ENCODE results near the gene KCNK17. TPM values are rescaled to one million over a fixed set of nuclear protein-coding genes. Genes with fewer than 3 reads are reported as not detected.

Gene KCNK17
- total RNA-seq, 1 experiment from 2014 or later: not detected

DNA sequence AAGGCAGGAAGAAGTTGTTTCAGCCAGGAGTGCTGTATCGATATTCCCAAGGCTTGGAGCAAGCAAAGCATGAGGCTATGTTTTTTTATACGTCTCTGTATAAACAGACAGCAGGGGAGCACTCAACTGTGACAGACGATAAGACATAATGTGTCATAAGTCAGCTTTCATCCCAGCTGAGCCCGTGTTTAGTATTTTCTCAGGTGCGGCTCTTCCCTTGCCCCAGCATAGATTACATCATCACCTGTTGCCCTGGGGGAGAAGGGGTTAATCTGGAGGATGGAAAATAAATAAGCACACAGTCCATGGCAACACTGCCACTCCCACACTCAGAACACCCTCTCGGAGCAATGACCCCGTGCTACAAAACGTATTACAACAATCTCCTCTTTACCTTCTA, 62.8 kb downstream of the KCNK17 start:
- TF ChIP-seq, protein P1, sequence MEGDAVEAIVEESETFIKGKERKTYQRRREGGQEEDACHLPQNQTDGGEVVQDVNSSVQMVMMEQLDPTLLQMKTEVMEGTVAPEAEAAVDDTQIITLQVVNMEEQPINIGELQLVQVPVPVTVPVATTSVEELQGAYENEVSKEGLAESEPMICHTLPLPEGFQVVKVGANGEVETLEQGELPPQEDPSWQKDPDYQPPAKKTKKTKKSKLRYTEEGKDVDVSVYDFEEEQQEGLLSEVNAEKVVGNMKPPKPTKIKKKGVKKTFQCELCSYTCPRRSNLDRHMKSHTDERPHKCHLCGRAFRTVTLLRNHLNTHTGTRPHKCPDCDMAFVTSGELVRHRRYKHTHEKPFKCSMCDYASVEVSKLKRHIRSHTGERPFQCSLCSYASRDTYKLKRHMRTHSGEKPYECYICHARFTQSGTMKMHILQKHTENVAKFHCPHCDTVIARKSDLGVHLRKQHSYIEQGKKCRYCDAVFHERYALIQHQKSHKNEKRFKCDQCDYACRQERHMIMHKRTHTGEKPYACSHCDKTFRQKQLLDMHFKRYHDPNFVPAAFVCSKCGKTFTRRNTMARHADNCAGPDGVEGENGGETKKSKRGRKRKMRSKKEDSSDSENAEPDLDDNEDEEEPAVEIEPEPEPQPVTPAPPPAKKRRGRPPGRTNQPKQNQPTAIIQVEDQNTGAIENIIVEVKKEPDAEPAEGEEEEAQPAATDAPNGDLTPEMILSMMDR (IDR thresholded peaks at IDR 0.05; ENCODE audit: insufficient read depth in 1 of 2, low read depth in 1 of 2, low read length in 1 of 2, severe bottlenecking in 1 of 2, unreplicated experiment in 1 of 2): no peak
- CTCF ChIA-PET: no interaction called here
- no TSS peak for BruUV-seq (replicated peaks)
- POLR2A ChIA-PET: no interaction called here
- Mint-ChIP-seq H3K36me3 (ENCODE audit: insufficient read depth, unreplicated experiment) (no peaks in the 10 kb centered on the region), H3K27me3 (ENCODE audit: insufficient read depth, unreplicated experiment) (no peaks in the 10 kb centered on the region), H3K4me3 (ENCODE audit: unreplicated experiment) (no peak overlapping the region), H3K9me3 (ENCODE audit: unreplicated experiment) (peaks cover 13% of the 10 kb centered on the region), H3K27ac (ENCODE audit: unreplicated experiment) (no peak overlapping the region), H3K4me1 (ENCODE audit: low read depth, unreplicated experiment) (no peaks in the 10 kb centered on the region)
- intact Hi-C loops (cut with micrococcal nuclease; ENCODE audit: unreplicated experiment): no loop called here
- Histone ChIP-seq H3K4me3 (ENCODE audit: low read depth, low read length) (no peak overlapping the region), H3K9me3 (no peaks in the 10 kb centered on the region), H3K27me3 (replicated peaks; ENCODE audit: control insufficient read depth, insufficient read depth, low read length) (no peaks in the 10 kb centered on the region), H3K4me1 (no peaks in the 10 kb centered on the region), H3K36me3 (ENCODE audit: control insufficient read depth, insufficient read depth, low read length) (no peaks in the 10 kb centered on the region)
- DNase-seq: peak in 1 of 2 experiments; percentile 20

DNA sequence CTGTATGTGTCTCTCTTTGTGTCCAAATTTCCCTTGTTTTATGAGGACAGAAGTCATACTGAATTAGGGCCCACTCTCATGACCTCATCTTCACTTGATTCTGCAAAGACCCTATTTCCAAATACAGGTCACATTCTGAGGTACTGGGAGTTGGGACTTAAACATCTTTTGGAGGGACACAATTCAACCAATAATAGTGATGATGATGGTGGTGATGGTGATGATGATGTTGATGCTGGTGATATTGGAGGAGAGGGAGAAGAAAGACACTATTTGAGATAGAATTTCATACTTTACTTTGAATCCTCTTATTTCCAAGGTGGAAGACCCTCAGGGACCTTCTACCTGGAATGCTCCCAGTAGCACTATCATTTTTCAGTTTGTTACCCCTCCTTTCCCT, 63.7 kb downstream of the KCNK17 start:
- ChIA-PET POLR2A (no interaction called here), CTCF (no interaction called here)
- no peak for DNase-seq
- intact Hi-C loops (cut with micrococcal nuclease; ENCODE audit: unreplicated experiment): no loop called here
- Mint-ChIP-seq H3K27me3 (ENCODE audit: insufficient read depth, unreplicated experiment) (no peaks in the 10 kb centered on the region), H3K27ac (ENCODE audit: unreplicated experiment) (no peak overlapping the region), H3K4me1 (ENCODE audit: low read depth, unreplicated experiment) (no peaks in the 10 kb centered on the region), H3K9me3 (ENCODE audit: unreplicated experiment) (peaks cover 13% of the 10 kb centered on the region), H3K36me3 (ENCODE audit: insufficient read depth, unreplicated experiment) (no peaks in the 10 kb centered on the region), H3K4me3 (ENCODE audit: unreplicated experiment) (no peak overlapping the region)
- no peaks in the 10 kb centered on the region for H3K36me3 ChIP-seq (ENCODE audit: control insufficient read depth, insufficient read depth, low read length)
- H3K27me3 ChIP-seq (replicated peaks; ENCODE audit: control insufficient read depth, insufficient read depth, low read length): no peaks in the 10 kb centered on the region
- no peaks in the 10 kb centered on the region for H3K9me3 ChIP-seq
- no peak overlapping the region for H3K4me3 ChIP-seq (ENCODE audit: low read depth, low read length)
- no peaks in the 10 kb centered on the region for H3K4me1 ChIP-seq
- no TSS peak for BruUV-seq (replicated peaks)
- TF ChIP-seq, protein P1 (IDR thresholded peaks at IDR 0.05; ENCODE audit: insufficient read depth in 1 of 2, low read depth in 1 of 2, low read length in 1 of 2, severe bottlenecking in 1 of 2, unreplicated experiment in 1 of 2): no peak

DNA sequence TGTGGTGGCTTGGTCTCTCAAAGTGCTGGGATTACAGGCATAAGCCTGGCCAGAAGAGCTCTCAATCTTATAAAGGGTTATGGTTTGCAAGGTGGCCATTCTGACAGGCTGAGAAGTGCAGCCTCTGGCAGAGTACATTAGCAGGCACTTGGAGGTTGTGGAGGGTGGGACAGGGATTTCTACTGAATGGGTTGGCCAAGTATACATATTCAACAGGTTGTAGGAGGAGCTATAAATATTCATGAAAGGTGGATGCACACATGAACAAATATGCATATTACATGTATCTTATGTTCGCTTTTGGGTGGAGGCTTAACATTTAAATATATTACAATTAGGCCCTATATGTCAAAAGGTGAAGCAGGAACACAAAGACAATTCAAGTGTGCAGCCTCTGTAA, 64.9 kb downstream of the KCNK17 start:
- Histone ChIP-seq H3K9me3 (no peaks in the 10 kb centered on the region), H3K4me1 (no peaks in the 10 kb centered on the region), H3K4me3 (ENCODE audit: low read depth, low read length) (no peak overlapping the region), H3K36me3 (ENCODE audit: control insufficient read depth, insufficient read depth, low read length) (no peaks in the 10 kb centered on the region), H3K27me3 (replicated peaks; ENCODE audit: control insufficient read depth, insufficient read depth, low read length) (no peaks in the 10 kb centered on the region)
- TF ChIP-seq, protein P1 (IDR thresholded peaks at IDR 0.05; ENCODE audit: insufficient read depth in 1 of 2, low read depth in 1 of 2, low read length in 1 of 2, severe bottlenecking in 1 of 2, unreplicated experiment in 1 of 2): no peak
- no TSS peak for BruUV-seq (replicated peaks)
- H3K4me1 Mint-ChIP-seq (ENCODE audit: low read depth, unreplicated experiment): no peaks in the 10 kb centered on the region
- CTCF ChIA-PET: no interaction called here
- intact Hi-C loops (cut with micrococcal nuclease; ENCODE audit: unreplicated experiment): no loop called here
- no peak overlapping the region for H3K27ac Mint-ChIP-seq (ENCODE audit: unreplicated experiment)
- DNase-seq: no peak
- no peak overlapping the region for H3K4me3 Mint-ChIP-seq (ENCODE audit: unreplicated experiment)
- H3K27me3 Mint-ChIP-seq (ENCODE audit: insufficient read depth, unreplicated experiment): no peaks in the 10 kb centered on the region
- peaks cover 8% of the 10 kb centered on the region for H3K9me3 Mint-ChIP-seq (ENCODE audit: unreplicated experiment)
- no peaks in the 10 kb centered on the region for H3K36me3 Mint-ChIP-seq (ENCODE audit: insufficient read depth, unreplicated experiment)
- POLR2A ChIA-PET: no interaction called here

Other genes starting within 250 kb of the KCNK17 start
- gene SAYSD1, start 199.2 kb downstream of the KCNK17 start, total RNA-seq (2022): 17.8 and 20.8 TPM in 2 replicates
- 19.8 and 20.9 TPM in 2 replicates for gene KCNK5, start 84.9 kb downstream of the KCNK17 start, total RNA-seq (2022)
- not detected in 2 replicates for gene KCNK16, start 8.3 kb upstream of the KCNK17 start, total RNA-seq (2022)

Data from Caco-2 (cell line).